ENCODE measurements around the gene MOK. TPM values are rescaled to one million over a fixed set of nuclear protein-coding genes. Genes with fewer than 3 reads are reported as not detected.
A peak's percentile ranks its signal among the peaks of the same experiment; 100 is the strongest.

The MOK gene
- total and polyA plus RNA-seq, 2 of the 4 experiments (the other 2 are of a cell fraction): 16.8 to 48.5 TPM

- no peak overlapping the region for H3K18ac ChIP-seq (ENCODE audit: low read depth, low read length)
- H3K27ac ChIP-seq (ENCODE audit: insufficient read depth, low read length): no peak overlapping the region
- H3K27me3 ChIP-seq (ENCODE audit: control insufficient read depth, insufficient read depth, low read length): no peaks in the 10 kb centered on the region
- H2AK9ac ChIP-seq (replicated peaks; ENCODE audit: low read depth, low read length, poor library complexity): no peak overlapping the region
- no peak overlapping the region for H3K14ac ChIP-seq (replicated peaks; ENCODE audit: low read depth, low read length)
- no peak overlapping the region for H2BK15ac ChIP-seq (ENCODE audit: low read depth, low read length)
- no peak overlapping the region for H2BK20ac ChIP-seq (ENCODE audit: low read depth, low read length)
- no peaks in the 10 kb centered on the region for H3K9me3 ChIP-seq (ENCODE audit: control insufficient read depth, insufficient read depth, low read length)
- DNase-seq: no peak
- POLR2A ChIA-PET (ENCODE audit: unreplicated experiment): no interaction called here
- peaks cover 50% of the 10 kb centered on the region for H4K20me1 ChIP-seq (ENCODE audit: insufficient read depth, low read length)
- CTCF ChIA-PET: no interaction called here
- peaks cover 30% of the 10 kb centered on the region for H3K9me1 ChIP-seq (ENCODE audit: insufficient read depth, low read length)
- WGBS, 2 experiments (ENCODE audit: extremely low coverage in 2 of 2, insufficient read length in 1 of 2): no CpG with 5 or more reads among the region's 13 CpGs
- H4K8ac ChIP-seq (ENCODE audit: low read depth in 2 of 2, low read length in 2 of 2): no peak overlapping the region
- no peak overlapping the region for H2BK5ac ChIP-seq (ENCODE audit: low read depth, low read length, poor library complexity, severe bottlenecking)
- BruUV-seq (replicated peaks): no TSS peak
- no peak overlapping the region for H3K4me2 ChIP-seq (ENCODE audit: low read depth, low read length)
- in situ Hi-C loops (cut with MboI; ENCODE audit: low sequenced_read_pairs): no loop called here
- peaks cover 11% of the 10 kb centered on the region for H3K4me1 ChIP-seq (ENCODE audit: control insufficient read depth, insufficient read depth, low read length)
- intact Hi-C loops (cut with micrococcal nuclease): no loop called here
- H2AK5ac ChIP-seq (ENCODE audit: low read depth, low read length): no peak overlapping the region
- no peak for ATAC-seq (ENCODE audit: low read depth)
- dilution Hi-C loops (cut with HindIII; ENCODE audit: low sequenced_read_pairs, unreplicated experiment): no loop called here
- H3K23ac ChIP-seq (ENCODE audit: low read depth, low read length): no peak overlapping the region
- peaks cover 6% of the 10 kb centered on the region; the same call in 1 of the 2 replicates for H3K36me3 ChIP-seq (ENCODE audit: control insufficient read depth, insufficient read depth, low read length)
- no peak overlapping the region for H3K4ac ChIP-seq (ENCODE audit: low read depth, low read length)
- H3K9ac ChIP-seq (ENCODE audit: low read depth, low read length): no peak overlapping the region
- peaks cover 49 to 81% of the 10 kb centered on the region in 2 experiments for H3K79me1 ChIP-seq (ENCODE audit: low read depth in 1 of 2, low read length in 2 of 2)
- no peak overlapping the region for H3K56ac ChIP-seq (ENCODE audit: extremely low read depth, insufficient read depth, low read length)
- no peak overlapping the region for H2BK120ac ChIP-seq (ENCODE audit: low read depth, low read length)
- H2AFZ ChIP-seq (replicated peaks; ENCODE audit: low read length, poor library complexity): no peak overlapping the region
- no peak overlapping the region for H4K5ac ChIP-seq (ENCODE audit: low read depth, low read length)
- TF ChIP-seq CEBPB (IDR thresholded peaks at IDR 0.05; ENCODE audit: low read depth, low read length) (no peak), MAFK (IDR thresholded peaks at IDR 0.05; ENCODE audit: low read depth, low read length) (0 out of 2 replicates have a peak, but pooled peaks have one; percentile 8), FOS (IDR thresholded peaks at IDR 0.05; ENCODE audit: low read depth, low read length) (no peak), RAD21 (IDR thresholded peaks at IDR 0.05; ENCODE audit: low read length) (no peak), RFX5 (IDR thresholded peaks at IDR 0.05; ENCODE audit: low read depth, low read length) (no peak)
- TF ChIP-seq, protein P1, sequence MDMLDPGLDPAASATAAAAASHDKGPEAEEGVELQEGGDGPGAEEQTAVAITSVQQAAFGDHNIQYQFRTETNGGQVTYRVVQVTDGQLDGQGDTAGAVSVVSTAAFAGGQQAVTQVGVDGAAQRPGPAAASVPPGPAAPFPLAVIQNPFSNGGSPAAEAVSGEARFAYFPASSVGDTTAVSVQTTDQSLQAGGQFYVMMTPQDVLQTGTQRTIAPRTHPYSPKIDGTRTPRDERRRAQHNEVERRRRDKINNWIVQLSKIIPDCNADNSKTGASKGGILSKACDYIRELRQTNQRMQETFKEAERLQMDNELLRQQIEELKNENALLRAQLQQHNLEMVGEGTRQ (IDR thresholded peaks at IDR 0.05; ENCODE audit: low read depth, low read length): no peak
- no peak overlapping the region for H4K91ac ChIP-seq (ENCODE audit: insufficient read depth, low read depth, low read length)
- no peak overlapping the region for H3K4me3 ChIP-seq (ENCODE audit: insufficient read depth, low read depth, low read length)
Observed at GRCh38 chr14:102192840-102193502, 112.0 kb downstream of the MOK start.
